ENCODE results near the gene SORD. TPM values are rescaled to one million over a fixed set of nuclear protein-coding genes. Genes with fewer than 3 reads are reported as not detected.

The SORD gene
- total RNA-seq, 1 donor from 2014 or later = 23.2 TPM

DNA sequence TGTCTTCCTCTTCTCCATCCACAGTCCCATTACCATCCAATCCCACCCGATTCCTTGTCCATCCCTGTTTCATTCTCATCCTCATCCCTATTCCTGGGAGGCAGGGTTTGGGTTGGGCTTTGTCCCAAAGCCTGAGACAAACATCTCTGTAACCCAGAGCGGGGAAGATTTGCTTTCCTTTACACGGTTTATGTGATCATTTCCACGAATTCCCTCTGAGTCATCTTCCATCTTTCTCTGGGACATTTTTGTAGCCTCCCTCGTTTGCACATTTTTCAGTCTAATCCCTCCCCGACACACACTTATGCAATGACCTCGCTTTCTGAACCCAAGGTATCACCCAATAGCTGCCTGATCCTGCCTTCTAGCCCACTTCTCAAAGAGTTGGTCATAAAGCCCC lies 68.2 kb downstream of the SORD start:
- H3K4me3 ChIP-seq (ENCODE audit: low read depth, low read length) = no peak overlapping the region
- FAIRE-seq = no peak
- no peaks in the 10 kb centered on the region for H3K36me3 ChIP-seq (ENCODE audit: control insufficient read depth, insufficient read depth, low read length)
- H3K27me3 ChIP-seq (ENCODE audit: control insufficient read depth, insufficient read depth, low read length) = no peaks in the 10 kb centered on the region
- TF ChIP-seq, protein P1, sequence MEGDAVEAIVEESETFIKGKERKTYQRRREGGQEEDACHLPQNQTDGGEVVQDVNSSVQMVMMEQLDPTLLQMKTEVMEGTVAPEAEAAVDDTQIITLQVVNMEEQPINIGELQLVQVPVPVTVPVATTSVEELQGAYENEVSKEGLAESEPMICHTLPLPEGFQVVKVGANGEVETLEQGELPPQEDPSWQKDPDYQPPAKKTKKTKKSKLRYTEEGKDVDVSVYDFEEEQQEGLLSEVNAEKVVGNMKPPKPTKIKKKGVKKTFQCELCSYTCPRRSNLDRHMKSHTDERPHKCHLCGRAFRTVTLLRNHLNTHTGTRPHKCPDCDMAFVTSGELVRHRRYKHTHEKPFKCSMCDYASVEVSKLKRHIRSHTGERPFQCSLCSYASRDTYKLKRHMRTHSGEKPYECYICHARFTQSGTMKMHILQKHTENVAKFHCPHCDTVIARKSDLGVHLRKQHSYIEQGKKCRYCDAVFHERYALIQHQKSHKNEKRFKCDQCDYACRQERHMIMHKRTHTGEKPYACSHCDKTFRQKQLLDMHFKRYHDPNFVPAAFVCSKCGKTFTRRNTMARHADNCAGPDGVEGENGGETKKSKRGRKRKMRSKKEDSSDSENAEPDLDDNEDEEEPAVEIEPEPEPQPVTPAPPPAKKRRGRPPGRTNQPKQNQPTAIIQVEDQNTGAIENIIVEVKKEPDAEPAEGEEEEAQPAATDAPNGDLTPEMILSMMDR (IDR thresholded peaks at IDR 0.05; ENCODE audit: insufficient read depth, low read length, severe bottlenecking) = no peak
- peak; percentile 55 for DNase-seq (ENCODE audit: low read depth)

DNA sequence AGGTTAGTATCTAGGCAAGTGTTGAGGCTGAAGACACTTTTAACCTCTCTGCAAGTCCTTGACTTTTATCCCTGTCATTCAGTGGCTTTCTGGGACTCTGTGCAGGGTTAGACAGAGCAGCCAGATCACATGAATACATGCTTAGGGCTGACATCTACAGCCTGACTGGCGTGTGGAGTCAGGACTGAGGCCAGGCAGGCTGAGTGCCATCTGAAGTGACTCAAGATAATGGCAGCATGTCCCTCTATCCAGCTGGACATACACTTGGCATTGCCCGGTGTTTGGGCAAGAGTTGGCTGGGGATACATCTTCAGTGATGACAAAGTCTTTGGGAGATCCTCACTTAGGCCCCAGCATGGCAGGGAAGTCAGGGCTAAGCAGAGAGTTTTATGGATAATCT lies 68.6 kb downstream of the SORD start:
- FAIRE-seq (no peak), DNase-seq (ENCODE audit: low read depth) (no peak)
- no peaks in the 10 kb centered on the region for H3K27me3 ChIP-seq (ENCODE audit: control insufficient read depth, insufficient read depth, low read length)
- H3K4me3 ChIP-seq (ENCODE audit: low read depth, low read length) = no peak overlapping the region
- TF ChIP-seq, protein P1 (IDR thresholded peaks at IDR 0.05; ENCODE audit: insufficient read depth, low read length, severe bottlenecking) = no peak
- H3K36me3 ChIP-seq (ENCODE audit: control insufficient read depth, insufficient read depth, low read length) = no peaks in the 10 kb centered on the region

DNA sequence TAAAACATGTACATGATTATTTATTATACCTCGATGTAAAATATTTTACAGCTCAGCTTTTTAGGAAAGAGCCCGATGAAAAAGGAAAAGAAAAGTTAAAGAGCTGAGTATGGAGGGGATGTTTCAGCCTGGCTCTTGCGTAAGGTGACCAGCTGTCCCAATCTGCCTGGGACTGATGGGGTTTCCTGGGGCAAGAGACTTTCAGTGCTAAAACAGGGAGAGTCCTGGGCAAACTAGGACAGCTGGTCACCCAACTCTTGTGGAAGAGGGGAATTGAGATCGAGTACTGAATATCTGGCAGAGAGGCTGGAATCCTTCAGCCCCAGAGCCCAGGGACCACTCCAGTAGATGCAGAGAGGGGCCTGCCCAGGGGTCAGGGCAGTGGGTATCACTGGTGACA lies 70.0 kb downstream of the SORD start:
- no peak for FAIRE-seq
- Histone ChIP-seq H3K4me3 (ENCODE audit: low read depth, low read length) (no peak overlapping the region), H3K36me3 (ENCODE audit: control insufficient read depth, insufficient read depth, low read length) (no peaks in the 10 kb centered on the region), H3K27me3 (ENCODE audit: control insufficient read depth, insufficient read depth, low read length) (no peaks in the 10 kb centered on the region)
- TF ChIP-seq, protein P1 (IDR thresholded peaks at IDR 0.05; ENCODE audit: insufficient read depth, low read length, severe bottlenecking) = no peak
- no peak for DNase-seq (ENCODE audit: low read depth)

DNA sequence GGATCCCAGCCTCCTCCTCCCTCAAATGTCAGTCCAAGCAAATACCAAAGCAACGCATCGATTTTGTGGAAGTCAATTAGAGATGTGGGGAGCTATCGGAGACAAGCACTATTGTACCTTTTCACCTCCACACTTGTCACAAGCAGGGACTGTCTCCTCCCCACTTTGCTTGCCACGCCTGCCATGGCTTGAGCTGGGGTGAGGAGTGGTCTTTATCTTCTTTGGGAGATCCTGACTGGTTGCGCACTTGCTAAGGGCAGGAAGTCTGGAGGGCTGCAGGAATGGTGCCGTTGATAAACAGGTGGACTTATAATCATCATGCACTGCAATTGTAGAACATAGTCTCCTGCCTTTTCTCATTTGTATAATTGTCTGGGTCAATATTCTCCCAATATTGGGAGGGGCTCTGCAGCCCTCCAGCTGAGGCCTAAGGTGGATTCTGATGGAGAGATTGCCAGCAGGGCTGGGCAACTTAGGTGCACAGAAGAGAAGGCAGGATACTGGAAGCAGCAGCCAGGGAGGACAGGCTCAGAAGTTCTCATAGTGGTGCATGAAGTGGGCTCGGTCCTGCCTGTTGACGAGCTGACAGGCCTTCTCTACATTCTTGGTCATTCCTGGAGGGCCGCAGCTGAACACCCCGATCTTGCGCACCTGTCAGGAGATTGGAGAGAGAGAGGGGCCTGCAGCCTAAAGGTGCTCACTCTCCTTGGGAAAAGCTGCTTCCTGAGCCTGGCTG lies 70.8 kb downstream of the SORD start:
- TF ChIP-seq, protein P1 (IDR thresholded peaks at IDR 0.05; ENCODE audit: insufficient read depth, low read length, severe bottlenecking) = no peak
- DNase-seq (ENCODE audit: low read depth) (no peak), FAIRE-seq (no peak)
- H3K27me3 ChIP-seq (ENCODE audit: control insufficient read depth, insufficient read depth, low read length) = no peaks in the 10 kb centered on the region
- no peak overlapping the region for H3K4me3 ChIP-seq (ENCODE audit: low read depth, low read length)
- H3K36me3 ChIP-seq (ENCODE audit: control insufficient read depth, insufficient read depth, low read length) = no peaks in the 10 kb centered on the region

DNA sequence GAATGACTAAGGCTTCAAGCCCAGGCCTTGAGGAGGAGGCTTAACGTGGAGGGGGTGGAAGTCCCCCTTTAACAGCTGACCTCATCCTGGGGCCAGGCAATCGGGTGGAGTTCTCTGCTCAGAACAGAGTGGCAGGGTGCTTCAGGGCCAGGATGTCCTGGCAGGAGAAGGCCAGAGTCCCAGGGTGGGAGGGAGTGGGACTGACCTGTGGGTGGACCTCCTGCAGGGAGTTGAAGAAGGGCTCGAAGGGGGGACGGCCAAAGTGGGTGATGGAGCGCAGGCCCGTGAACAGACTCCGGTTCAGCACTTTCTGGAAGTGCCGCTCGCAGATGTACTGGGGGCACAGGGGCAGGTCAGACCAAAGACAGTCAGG lies 71.3 kb downstream of the SORD start:
- Histone ChIP-seq H3K4me3 (ENCODE audit: low read depth, low read length) (no peak overlapping the region), H3K27me3 (ENCODE audit: control insufficient read depth, insufficient read depth, low read length) (no peaks in the 10 kb centered on the region), H3K36me3 (ENCODE audit: control insufficient read depth, insufficient read depth, low read length) (no peaks in the 10 kb centered on the region)
- no peak for DNase-seq (ENCODE audit: low read depth)
- TF ChIP-seq, protein P1 (IDR thresholded peaks at IDR 0.05; ENCODE audit: insufficient read depth, low read length, severe bottlenecking) = no peak
- no peak for FAIRE-seq

DNA sequence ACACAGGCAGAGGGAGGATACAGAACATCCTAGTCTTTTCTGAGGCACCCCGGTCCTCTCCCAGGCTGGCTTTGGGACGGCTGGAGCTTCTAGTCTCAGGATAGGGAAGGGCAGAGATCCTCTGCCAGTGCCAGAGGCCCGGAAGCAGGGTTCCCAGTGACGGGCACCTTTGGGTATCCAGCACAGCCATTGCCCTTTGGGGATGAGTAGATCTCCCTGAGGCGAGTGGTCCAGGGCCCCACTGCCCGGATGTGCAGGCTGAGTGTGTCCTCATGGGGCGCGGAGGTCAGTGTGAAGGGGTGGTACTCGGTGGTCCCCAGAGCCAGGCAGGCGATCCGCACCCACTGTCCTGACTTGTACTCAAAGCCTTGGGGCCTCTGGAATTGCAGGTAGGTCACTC lies 72.7 kb downstream of the SORD start:
- no peak for DNase-seq (ENCODE audit: low read depth)
- Histone ChIP-seq H3K27me3 (ENCODE audit: control insufficient read depth, insufficient read depth, low read length) (no peaks in the 10 kb centered on the region), H3K36me3 (ENCODE audit: control insufficient read depth, insufficient read depth, low read length) (no peaks in the 10 kb centered on the region), H3K4me3 (ENCODE audit: low read depth, low read length) (no peak overlapping the region)
- FAIRE-seq = no peak
- TF ChIP-seq, protein P1 (IDR thresholded peaks at IDR 0.05; ENCODE audit: insufficient read depth, low read length, severe bottlenecking) = no peak

Data from bronchial epithelial cell (primary cell).